HG03439 (cell line): ENCODE measurements around the gene POMT2.

Experiments
- ATAC-seq: cut with Tn5 transposase; IDR thresholded peaks from one replicate; pipeline ENCODE4 v1.9.1; 2021; ENCODE audit warnings: mild to moderate bottlenecking, moderate library complexity; ENCODE audit not compliant: unreplicated experiment

Gene POMT2

GRCh38 chr14:77268989-77269600 lies 51.6 kb downstream of the POMT2 start:
- ATAC-seq, result no peak

DNA sequence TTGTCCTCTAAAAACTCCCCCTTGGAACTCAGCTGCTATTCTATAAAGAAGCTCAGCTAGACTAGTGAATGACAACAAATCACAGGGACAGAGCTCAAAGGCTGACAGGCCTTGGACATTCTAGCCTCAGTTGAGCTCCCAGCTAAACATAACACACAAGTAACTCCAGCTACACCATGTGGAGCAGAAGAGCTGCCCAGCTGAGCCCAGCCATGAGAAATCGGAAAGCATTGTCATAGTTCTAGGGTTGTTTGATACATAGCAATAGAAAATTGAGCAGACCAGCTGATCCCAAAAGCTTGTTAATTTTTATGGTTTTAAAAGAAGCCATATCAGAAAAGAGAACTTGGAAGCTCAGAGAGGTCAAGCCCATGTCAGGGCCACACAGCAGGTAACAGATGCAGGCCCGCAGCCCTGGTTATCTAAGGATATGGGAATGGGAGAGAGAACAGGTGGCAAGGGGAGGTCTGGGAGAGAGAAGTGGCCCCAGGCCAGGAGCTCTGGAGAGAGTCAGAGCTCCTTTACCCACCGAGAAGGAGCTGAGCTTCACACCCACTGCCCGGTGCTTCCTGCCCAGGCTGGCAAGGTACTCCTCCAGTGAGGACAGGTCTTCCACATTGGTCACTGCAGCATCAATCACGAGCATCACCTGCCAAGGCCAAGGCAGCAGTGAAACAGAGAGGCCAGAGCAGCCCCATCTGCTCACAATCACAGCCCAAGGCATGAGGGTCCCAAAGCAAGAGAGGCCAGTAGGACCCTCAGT lies 52.6 kb downstream of the POMT2 start:
- ATAC-seq, result no peak

- ATAC-seq, result no peak
Measured at GRCh38 chr14:77266336-77266735, 54.3 kb downstream of the POMT2 start.

DNA sequence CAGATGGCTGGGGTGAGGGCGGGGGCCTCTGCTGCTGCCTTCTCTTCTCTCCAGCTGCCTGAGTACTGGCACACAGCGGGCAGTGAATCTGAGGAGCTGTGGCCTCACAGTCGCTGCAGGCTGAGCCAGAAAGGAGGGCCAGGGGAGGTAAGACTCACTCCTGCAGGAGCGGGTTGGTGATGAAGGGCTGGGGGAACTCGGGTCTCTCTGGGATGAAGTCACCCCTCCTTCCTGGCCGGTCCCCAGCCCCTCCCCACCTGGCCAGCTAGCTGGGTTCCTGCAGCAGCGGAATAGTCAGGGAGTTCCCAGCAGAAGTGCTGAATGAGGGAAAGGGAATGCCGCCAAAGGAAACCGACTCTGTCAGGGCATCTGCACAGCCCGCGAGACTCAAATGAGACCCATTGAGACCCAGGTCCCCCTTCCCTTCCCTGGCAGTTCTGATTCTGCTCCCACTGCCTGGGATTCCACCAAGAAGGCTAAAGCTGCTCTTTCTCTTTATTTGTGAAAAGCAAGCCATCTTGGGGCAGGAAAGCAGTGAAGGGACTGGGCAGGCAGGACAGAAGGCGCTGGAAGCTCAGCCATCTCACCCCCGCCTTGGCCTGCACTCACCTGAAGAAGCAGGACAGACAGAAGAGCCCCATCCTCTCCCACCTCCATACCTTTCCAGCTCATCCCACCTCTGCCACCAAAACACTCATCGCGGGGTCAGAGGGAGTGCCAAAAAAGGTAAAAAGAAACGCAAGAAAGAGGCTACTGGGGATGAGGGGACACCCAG lies 54.9 kb downstream of the POMT2 start:
- no peak for ATAC-seq

- ATAC-seq, result no peak
Measured at GRCh38 chr14:77265187-77265515, 55.5 kb downstream of the POMT2 start.

DNA sequence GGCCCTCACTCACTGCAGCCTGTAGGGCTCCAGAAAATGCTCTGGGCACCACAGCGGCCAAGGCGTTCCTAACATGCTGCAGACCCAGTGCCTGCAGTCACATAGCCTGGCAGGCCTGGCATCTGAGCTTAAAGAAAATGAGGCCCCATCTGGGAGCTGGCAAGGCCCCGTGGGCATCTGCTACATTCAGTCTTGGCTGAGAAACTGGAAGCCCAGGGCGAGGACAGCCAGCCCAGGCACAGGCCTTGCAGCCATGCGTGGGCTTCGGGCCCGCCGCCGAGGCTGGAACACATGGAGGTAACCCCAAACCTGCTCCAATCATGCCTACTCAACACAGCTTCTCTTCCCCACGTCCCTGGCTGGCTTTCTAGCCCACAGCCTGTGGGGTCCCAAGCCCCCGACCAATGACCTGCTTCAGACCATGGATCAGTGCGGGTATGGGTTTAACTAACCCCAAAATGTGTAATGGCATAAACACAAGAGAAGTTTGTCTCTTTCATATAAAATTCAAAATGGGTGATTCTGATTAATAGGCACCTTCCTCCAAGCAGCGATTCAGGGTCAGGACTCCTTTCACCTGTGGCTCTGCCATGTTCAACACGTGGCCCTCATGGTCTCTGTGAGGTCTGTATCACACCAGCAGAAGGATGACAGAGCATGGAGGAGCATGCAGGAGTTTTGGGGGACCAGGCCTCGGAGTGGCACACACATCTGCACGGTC lies 56.1 kb downstream of the POMT2 start:
- ATAC-seq, result no peak

GRCh38 chr14:77260631-77261030 lies 60.1 kb downstream of the POMT2 start:
- ATAC-seq, result no peak

DNA sequence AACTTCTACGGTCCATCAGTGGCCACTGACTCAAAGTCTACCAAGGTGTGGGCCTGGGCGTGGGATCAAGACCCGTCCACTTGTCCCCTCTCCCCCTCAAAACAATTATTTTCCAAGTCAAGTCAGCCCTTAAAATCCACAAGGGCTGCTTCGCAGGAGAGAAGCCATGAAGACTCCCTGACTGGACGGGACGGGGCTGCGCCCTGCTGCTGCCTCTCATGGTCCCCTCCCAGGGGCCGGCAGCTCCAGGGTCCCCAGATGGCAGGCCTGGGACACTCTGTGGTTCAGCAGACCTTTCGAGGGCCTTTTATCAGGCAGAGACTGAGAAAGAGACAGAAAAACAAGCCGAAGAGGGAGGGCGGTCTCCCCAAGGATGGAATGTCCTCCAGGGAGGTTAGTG lies 60.5 kb downstream of the POMT2 start:
- no peak for ATAC-seq

- no peak for ATAC-seq
Measured at GRCh38 chr14:77259025-77259715, 61.5 kb downstream of the POMT2 start.

DNA sequence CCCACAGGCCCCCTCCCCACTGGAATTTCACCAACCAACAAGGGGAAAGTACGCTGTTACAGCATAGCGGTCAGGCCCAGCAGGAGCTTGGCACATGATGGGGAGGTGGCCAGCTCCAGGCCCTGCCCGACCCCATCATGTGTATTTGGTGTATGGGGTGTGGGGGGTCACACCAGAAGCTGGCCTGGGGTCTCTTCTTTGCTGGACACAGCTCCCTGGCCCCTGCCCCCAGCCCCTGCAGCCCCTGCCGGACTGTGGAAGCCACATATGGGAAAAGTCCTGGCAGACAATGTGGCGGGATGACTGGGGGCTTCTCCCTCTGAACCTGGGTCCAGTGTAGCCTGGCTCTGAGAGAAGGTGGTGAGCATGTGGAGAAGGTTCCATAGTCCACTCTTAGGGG lies 62.1 kb downstream of the POMT2 start:
- ATAC-seq, result no peak

GRCh38 chr14:77257700-77258099 lies 63.0 kb downstream of the POMT2 start:
- no peak for ATAC-seq

GRCh38 chr14:77256694-77257093 lies 64.0 kb downstream of the POMT2 start:
- ATAC-seq, result no peak

DNA sequence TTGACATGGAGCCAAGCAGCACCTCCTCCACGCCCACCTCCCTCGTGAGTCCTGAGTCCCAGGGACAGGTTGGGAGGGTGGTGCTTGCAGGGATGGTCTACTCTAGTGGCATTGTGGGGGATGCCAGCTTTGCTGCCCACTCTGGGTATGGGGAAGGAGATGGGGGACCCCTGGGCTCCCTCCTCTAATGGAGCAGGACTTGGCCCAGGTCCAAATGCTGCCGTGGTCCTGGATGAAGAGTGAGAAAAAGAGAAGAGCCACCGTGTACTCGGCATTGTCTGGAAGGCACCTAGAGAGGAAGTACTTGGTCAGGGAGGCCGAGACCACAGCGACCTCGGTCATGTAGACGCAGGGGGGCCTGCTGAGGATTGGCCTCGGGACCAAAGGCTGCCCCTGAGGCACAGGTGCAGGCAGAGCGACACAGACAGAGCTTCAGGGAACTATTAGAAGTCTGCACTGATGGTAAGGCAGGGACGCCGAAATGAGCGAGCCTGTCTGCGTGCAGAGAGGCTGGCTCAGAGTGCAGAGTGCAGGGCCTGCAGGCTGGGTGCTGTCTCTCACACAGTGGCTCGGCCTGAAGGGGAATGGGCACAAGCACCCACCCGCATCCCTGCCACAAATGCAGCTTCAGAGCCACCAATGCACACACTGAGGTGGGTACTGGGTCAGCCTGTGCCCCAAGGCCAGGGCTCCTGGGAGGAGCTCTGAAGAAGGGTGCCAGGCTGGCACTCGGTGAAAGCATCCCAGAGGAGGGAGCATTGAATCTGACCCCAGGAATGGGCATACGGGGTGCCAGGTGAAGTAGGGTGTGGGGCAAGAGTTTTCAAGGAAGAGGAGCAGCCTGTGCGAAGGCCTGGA lies 67.1 kb downstream of the POMT2 start:
- ATAC-seq, result no peak

DNA sequence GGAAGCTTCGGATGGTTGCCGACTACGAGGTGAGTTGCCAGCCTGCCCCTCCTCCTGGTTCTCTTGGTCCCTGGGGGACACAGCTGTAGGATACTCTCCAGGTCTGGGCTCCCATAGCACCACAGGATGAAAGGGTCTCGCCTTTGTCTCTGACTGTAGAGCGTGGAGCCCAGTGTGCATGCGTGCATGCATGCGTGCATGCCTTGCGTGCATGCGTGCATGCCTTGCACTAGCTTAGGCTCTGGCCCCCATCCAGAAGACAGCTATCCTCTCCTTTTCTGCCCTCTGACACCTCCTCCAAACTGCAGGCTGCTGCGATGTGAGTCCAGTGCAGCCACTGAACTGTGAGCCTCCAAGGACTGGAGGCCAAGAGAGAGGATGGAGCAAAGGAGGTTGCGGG lies 68.8 kb downstream of the POMT2 start:
- no peak for ATAC-seq

DNA sequence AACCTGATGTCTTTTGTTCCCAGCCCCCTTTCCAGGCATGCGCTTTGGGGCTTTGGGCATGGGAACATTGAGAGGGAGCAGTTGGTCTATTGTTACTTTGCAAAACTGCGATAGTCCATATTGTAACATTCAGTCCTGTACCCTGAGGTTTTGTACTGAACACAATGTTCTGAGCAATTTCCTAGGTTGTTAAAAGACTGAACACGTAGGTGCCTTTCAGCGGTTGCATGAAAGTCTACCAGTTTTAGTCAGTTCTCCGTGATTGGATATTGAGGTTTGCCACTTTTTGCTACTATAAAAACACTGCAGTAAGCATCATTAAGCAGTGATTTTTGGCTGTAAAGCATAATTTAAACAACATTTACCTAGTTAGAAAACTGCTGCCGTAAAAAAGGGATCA lies 69.8 kb downstream of the POMT2 start:
- ATAC-seq, result no peak

DNA sequence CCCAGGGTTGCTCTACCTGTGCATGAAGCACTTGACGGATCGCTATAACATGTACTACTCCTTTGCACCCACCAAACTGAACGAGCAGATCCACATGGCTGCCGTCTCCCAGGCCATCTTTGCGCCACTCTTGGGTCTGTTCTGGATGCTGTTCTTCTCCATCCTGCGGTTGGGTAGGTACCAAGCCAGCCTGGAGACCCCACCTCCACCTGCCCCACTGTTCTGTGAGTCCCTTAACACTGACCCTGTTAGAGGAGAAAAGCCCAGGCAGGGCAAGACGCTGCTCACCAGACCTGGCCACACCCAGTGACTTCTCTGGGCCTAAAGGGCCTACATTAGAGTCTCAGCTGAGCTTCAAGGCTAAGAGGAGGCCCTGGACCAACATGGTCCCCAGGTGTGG lies 71.4 kb downstream of the POMT2 start:
- ATAC-seq, result no peak

DNA sequence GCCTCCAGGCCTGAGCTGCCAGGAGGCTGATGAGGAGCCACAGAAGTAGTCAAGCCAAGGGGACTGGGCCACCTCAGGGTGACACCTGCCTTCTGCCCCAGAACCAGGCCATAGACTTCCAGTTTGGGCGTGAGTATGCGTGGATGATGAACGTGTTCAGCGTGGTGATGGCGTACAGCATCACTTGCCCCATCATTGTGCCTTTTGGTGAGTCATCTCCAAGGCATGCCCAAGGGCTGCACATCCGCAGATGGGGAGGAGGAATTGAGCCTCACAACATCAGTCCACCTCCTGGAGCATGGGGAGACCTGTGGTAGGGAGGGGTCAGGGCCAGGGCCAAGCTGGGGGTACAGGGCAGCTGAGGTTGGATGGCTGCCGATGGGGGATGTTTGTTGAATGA lies 72.0 kb downstream of the POMT2 start:
- no peak for ATAC-seq

- no peak for ATAC-seq
Measured at GRCh38 chr14:77246784-77247183, 73.9 kb downstream of the POMT2 start.

GRCh38 chr14:77245820-77246219 lies 74.9 kb downstream of the POMT2 start:
- ATAC-seq, result no peak

GRCh38 chr14:77243853-77244252 lies 76.8 kb downstream of the POMT2 start:
- ATAC-seq, result no peak
